Liver (tissue), 9 donors: ENCODE measurements around the gene WWOX. TPM values are rescaled to one million over a fixed set of nuclear protein-coding genes. Genes with fewer than 3 reads are reported as not detected.

Experiments used
- DNase-seq: peaks from one replicate; pipeline ENCODE4 v3.0.0-alpha.2; 2017; ENCODE audit warnings: low spot score
- H3K27ac ChIP-seq, 2 donors: one replicate each; pipeline ENCODE4 v1.7.0; 2013; ENCODE audit warnings: inconsistent platforms in 2 of 2, low read length in 2 of 2, control low read depth in 1 of 2, low read depth in 1 of 2, mild to moderate bottlenecking in 1 of 2
- H3K27me3 ChIP-seq, 4 donors: one replicate each; pipeline versions ENCODE4 v1.6.1 to v1.7.0; 2013; ENCODE audit warnings: low read length in 3 of 4, inconsistent platforms in 1 of 4, mild to moderate bottlenecking in 1 of 4, moderate library complexity in 1 of 4; ENCODE audit not compliant: control insufficient read depth in 4 of 4, insufficient read depth in 4 of 4
- H3K36me3 ChIP-seq, 4 donors: one replicate each; pipeline versions ENCODE4 v1.6.1 to v1.7.0; 2013; ENCODE audit warnings: low read length in 3 of 4, mild to moderate bottlenecking in 3 of 4, low read depth in 1 of 4, moderate library complexity in 1 of 4; ENCODE audit not compliant: control insufficient read depth in 4 of 4, insufficient read depth in 3 of 4
- H3K4me1 ChIP-seq, 4 donors: one replicate each; pipeline versions ENCODE4 v1.6.1 to v1.7.0; 2013; ENCODE audit warnings: low read length in 3 of 4, mild to moderate bottlenecking in 3 of 4, moderate library complexity in 1 of 4; ENCODE audit not compliant: control insufficient read depth in 4 of 4, insufficient read depth in 4 of 4
- H3K4me3 ChIP-seq, 3 donors: one replicate each; pipeline versions ENCODE4 v1.6.1 to v1.7.0; 2013; ENCODE audit warnings: low read length in 3 of 3, control low read depth in 1 of 3, low read depth in 1 of 3, mild to moderate bottlenecking in 1 of 3
- H3K9ac ChIP-seq, 2 donors: one replicate each; pipeline ENCODE4 v1.7.0; 2013; ENCODE audit warnings: low read length in 2 of 2, mild to moderate bottlenecking in 2 of 2, moderate library complexity in 2 of 2, control low read depth in 1 of 2, low read depth in 1 of 2
- H3K9me3 ChIP-seq, 4 donors: one replicate each; pipeline versions ENCODE4 v1.6.1 to v1.7.0; 2013; ENCODE audit warnings: low read length in 3 of 4; ENCODE audit not compliant: control insufficient read depth in 4 of 4
- FOXA2 ChIP-seq: IDR thresholded peaks from 2 replicates; pipeline ENCODE4 v1.6.1; 2016; ENCODE audit warnings: antibody characterized with exemption
- HNF4A ChIP-seq, 2 donors: conservative IDR thresholded peaks; 2 replicates each; pipeline ENCODE4 v1.6.1; 2016; ENCODE audit warnings: antibody characterized with exemption in 2 of 2, mild to moderate bottlenecking in 2 of 2
- HNF4G ChIP-seq: IDR thresholded peaks from 2 replicates; pipeline ENCODE4 v1.6.1; 2016; ENCODE audit warnings: antibody characterized with exemption
- SP1 ChIP-seq: IDR thresholded peaks from 2 replicates; pipeline ENCODE4 v1.6.1; 2018; ENCODE audit warnings: antibody characterized with exemption, mild to moderate bottlenecking
- YY1 ChIP-seq: IDR thresholded peaks from 2 replicates; pipeline ENCODE4 v1.6.1; 2016; ENCODE audit warnings: antibody characterized with exemption, mild to moderate bottlenecking
- WGBS: extraction: QIAGEN DNeasy Blood & Tissue Kit; methylation state at CpG from one replicate; pipeline ENCODE4 v1.1.7; 2013; 5-methylcytosine and 5-hydroxymethylcytosine counted together
- polyA plus RNA-seq, 2 donors: library from polyadenylated mRNA; stranded (reverse) in 1 of 2; unstranded in 1 of 2; fragments of 200-250 nt in 1 of 2; fragments of >200 nt in 1 of 2; fragmentation: Nextera tagmentation in 1 of 2; extraction: Ambion mirVana in 1 of 2; gene quantifications; one replicate each; pipeline versions ENCODE4 v1.2.1 to v1.2.3, GENCODE V29; 2013 to 2015
- total RNA-seq, 2 donors: library from RNA; depleted of rRNA; stranded (reverse); fragments of >200 nt; gene quantifications; one replicate each; pipeline ENCODE4 v1.2.3, GENCODE V29; 2014
- TF ChIP-seq, protein P1 (sequence below): IDR thresholded peaks from 2 replicates; pipeline ENCODE4 v1.6.1; 2016; ENCODE audit warnings: antibody characterized with exemption, mild to moderate bottlenecking
- TF ChIP-seq, protein P2 (sequence below): IDR thresholded peaks from 2 replicates; pipeline ENCODE4 v1.6.1; 2016; ENCODE audit warnings: antibody characterized with exemption
- TF ChIP-seq, protein P3 (sequence below): IDR thresholded peaks from 2 replicates; pipeline ENCODE4 v1.6.1; 2016; ENCODE audit warnings: antibody characterized with exemption
- TF ChIP-seq, protein P4 (sequence below): fragments of 150-350 bp; IDR thresholded peaks from 2 replicates; pipeline ENCODE4 v1.5.1; 2017; ENCODE audit warnings: improper control_type of control experiment, low read depth, low read length; ENCODE audit not compliant: missing input control
- donor health status: healthy.
- donor health status: healthy.
- donor health status: healthy.
- donor health status: healthy.
- donor health status: healthy.

Gene WWOX
- total and polyA plus RNA-seq, 4 donors, result 9.8 to 46.0 (median 15.3) TPM

DNA sequence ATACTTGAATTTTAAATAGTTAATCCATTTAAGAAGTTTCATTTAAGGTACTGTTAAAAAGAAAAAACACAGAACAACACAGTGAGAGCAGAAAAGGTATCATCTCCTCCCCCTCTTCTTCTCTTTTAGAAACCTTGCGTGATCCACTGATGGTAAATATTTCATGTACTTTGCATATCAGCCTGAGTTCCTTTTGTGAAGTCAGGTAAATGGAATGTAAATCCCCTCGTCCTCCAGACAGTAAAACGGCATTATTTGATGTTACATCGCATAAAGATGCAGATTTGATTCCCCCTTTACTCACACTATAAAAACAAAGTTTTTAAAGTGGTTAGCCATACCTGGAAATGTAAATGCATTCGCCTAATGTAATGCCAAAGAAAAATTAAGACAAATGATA lies 234.4 kb downstream of the WWOX start:
- no peak overlapping the region for H3K4me3 ChIP-seq
- no peaks in the 10 kb centered on the region for H3K9me3 ChIP-seq
- H3K4me1 ChIP-seq, result peaks cover 0 to 5% (median 1%) of the 10 kb centered on the region in 4 donors
- 94% methylated on average over 5 of the region's 5 CpGs for WGBS
- TF ChIP-seq, protein P1, sequence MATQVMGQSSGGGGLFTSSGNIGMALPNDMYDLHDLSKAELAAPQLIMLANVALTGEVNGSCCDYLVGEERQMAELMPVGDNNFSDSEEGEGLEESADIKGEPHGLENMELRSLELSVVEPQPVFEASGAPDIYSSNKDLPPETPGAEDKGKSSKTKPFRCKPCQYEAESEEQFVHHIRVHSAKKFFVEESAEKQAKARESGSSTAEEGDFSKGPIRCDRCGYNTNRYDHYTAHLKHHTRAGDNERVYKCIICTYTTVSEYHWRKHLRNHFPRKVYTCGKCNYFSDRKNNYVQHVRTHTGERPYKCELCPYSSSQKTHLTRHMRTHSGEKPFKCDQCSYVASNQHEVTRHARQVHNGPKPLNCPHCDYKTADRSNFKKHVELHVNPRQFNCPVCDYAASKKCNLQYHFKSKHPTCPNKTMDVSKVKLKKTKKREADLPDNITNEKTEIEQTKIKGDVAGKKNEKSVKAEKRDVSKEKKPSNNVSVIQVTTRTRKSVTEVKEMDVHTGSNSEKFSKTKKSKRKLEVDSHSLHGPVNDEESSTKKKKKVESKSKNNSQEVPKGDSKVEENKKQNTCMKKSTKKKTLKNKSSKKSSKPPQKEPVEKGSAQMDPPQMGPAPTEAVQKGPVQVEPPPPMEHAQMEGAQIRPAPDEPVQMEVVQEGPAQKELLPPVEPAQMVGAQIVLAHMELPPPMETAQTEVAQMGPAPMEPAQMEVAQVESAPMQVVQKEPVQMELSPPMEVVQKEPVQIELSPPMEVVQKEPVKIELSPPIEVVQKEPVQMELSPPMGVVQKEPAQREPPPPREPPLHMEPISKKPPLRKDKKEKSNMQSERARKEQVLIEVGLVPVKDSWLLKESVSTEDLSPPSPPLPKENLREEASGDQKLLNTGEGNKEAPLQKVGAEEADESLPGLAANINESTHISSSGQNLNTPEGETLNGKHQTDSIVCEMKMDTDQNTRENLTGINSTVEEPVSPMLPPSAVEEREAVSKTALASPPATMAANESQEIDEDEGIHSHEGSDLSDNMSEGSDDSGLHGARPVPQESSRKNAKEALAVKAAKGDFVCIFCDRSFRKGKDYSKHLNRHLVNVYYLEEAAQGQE, result no peak
- TF ChIP-seq, protein P2, sequence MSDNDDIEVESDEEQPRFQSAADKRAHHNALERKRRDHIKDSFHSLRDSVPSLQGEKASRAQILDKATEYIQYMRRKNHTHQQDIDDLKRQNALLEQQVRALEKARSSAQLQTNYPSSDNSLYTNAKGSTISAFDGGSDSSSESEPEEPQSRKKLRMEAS, result no peak
- no peak for TF ChIP-seq SP1
- no peak overlapping the region for H3K27ac ChIP-seq
- DNase-seq, result no peak
- no peaks in the 10 kb centered on the region for H3K36me3 ChIP-seq
- no peak overlapping the region for H3K9ac ChIP-seq
- no peaks in the 10 kb centered on the region for H3K27me3 ChIP-seq

DNA sequence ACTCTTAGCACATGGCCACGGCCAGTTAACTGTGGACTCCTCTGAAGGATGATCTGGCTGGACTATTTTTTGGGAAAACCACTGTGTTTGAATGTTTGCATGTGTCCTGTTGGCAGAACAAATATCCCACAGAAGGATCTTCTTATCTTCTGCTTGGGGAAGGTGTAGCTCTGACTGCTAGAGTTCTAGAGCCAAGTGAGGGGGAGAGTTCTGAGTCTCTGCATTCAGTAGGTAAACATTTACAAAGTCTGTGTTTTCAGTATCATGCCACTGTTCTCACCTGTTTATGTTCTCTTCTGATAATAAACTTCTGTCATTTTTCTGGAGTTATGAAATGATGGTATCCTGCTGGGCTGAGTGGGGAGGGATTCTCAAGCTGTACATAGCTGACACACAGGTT lies 241.1 kb downstream of the WWOX start:
- H3K36me3 ChIP-seq, result no peaks in the 10 kb centered on the region
- no peaks in the 10 kb centered on the region for H3K27me3 ChIP-seq
- H3K4me3 ChIP-seq, result no peak overlapping the region
- no peaks in the 10 kb centered on the region for H3K4me1 ChIP-seq
- no peak for DNase-seq
- H3K9me3 ChIP-seq, result no peaks in the 10 kb centered on the region
- H3K9ac ChIP-seq, result no peak overlapping the region
- 49% methylated on average over 1 of the region's 1 CpG for WGBS
- H3K27ac ChIP-seq, result no peak overlapping the region
- TF ChIP-seq FOXA2, result no peak
- no peak for TF ChIP-seq YY1
- TF ChIP-seq, protein P1, result no peak
- TF ChIP-seq HNF4G, result no peak
- TF ChIP-seq, protein P3, sequence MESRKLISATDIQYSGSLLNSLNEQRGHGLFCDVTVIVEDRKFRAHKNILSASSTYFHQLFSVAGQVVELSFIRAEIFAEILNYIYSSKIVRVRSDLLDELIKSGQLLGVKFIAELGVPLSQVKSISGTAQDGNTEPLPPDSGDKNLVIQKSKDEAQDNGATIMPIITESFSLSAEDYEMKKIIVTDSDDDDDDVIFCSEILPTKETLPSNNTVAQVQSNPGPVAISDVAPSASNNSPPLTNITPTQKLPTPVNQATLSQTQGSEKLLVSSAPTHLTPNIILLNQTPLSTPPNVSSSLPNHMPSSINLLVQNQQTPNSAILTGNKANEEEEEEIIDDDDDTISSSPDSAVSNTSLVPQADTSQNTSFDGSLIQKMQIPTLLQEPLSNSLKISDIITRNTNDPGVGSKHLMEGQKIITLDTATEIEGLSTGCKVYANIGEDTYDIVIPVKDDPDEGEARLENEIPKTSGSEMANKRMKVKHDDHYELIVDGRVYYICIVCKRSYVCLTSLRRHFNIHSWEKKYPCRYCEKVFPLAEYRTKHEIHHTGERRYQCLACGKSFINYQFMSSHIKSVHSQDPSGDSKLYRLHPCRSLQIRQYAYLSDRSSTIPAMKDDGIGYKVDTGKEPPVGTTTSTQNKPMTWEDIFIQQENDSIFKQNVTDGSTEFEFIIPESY, result no peak
- TF ChIP-seq, protein P4, sequence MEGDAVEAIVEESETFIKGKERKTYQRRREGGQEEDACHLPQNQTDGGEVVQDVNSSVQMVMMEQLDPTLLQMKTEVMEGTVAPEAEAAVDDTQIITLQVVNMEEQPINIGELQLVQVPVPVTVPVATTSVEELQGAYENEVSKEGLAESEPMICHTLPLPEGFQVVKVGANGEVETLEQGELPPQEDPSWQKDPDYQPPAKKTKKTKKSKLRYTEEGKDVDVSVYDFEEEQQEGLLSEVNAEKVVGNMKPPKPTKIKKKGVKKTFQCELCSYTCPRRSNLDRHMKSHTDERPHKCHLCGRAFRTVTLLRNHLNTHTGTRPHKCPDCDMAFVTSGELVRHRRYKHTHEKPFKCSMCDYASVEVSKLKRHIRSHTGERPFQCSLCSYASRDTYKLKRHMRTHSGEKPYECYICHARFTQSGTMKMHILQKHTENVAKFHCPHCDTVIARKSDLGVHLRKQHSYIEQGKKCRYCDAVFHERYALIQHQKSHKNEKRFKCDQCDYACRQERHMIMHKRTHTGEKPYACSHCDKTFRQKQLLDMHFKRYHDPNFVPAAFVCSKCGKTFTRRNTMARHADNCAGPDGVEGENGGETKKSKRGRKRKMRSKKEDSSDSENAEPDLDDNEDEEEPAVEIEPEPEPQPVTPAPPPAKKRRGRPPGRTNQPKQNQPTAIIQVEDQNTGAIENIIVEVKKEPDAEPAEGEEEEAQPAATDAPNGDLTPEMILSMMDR, result no peak
- TF ChIP-seq HNF4A (conservative IDR thresholded peaks at IDR 0.05), result no peak
